Retina (tissue), 1 donor: Measurements from ENCODE around the gene MSMP.
A peak's percentile ranks its signal among the peaks of the same experiment; 100 is the strongest.

Experiments used
- DNase-seq: peaks from one replicate; pipeline ENCODE4 v3.0.0-alpha.2; 2016

MSMP gene

DNA sequence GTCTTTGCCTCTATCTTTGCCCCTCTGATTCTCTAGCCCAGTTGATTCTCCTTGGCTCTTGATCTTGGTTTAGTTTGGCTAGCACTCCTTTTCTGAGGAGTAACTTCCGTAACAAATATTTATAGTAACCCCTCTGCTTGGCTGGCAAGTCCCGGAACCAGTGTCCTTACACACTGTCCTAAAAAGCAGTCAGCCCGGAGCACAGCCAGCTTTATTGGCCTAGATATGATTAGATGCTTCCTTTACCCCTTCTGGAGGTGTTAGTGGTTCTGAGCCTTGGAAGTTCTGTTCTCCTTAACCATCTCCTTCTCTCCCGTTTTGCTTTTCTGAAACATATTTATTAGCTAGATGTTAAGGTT, 17.0 kb upstream of the MSMP start:
- DNase-seq, result no peak

- no peak for DNase-seq
These were observed 15.7 kb upstream of the MSMP start for GRCh38 chr9:35769763-35770162.

DNA sequence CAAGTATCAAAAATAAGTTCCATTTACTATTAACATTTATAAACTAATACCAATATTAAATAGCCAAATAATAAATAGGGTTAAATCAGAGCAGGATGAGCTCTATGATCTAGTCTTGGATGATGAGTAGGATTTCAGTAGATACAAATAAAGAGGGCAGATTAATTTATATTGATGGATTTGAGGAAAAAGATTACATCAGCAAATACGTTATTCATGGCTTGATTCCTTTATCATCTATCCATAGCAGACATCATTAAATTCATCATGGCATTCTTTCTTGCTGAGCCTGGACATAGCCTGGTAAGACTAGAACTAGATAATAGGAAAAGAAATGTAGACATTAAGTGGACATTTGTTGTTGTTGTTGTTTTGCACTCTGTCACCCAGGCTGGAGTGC, 13.4 kb upstream of the MSMP start:
- no peak for DNase-seq

- DNase-seq, result no peak
These were observed 12.9 kb upstream of the MSMP start for GRCh38 chr9:35766997-35767396.

DNA sequence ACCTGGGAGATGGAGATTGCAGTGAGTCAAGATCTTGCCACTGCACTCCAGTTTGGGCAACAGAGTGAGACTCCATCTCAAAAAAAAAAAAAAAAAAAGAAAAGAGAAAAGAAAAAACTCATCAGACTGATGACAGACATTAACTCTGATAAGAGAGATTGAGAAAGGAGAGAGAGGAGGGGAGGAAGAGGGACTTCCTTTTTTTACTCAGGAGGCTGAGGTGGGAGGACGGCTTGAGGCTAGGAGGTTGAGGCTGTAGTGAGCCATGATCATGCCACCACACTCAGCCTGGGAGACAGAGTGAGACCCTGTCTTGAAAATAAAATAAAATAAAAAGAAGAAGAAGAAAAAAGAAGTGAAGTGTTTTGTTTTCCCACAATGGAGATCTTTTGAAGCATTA, 9.7 kb upstream of the MSMP start:
- DNase-seq, result no peak

DNA sequence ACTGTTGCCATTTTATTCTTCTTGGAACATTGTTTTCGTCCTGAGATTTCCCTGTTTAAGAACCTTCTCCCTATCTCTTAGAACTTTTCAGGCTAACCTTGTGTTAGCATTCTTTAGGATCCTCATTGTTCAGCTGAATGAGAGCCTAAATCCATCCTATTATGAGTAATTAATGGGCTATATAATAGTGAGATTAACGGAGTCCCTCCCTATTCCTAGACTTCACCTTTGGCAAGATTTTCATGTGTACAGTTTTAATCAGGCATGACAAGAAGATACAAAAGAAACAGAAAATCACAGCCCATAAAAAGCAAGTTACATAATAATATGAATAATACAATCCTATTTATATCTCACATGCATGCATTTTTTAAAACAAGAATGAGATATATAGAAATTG, 9.1 kb upstream of the MSMP start:
- no peak for DNase-seq

DNA sequence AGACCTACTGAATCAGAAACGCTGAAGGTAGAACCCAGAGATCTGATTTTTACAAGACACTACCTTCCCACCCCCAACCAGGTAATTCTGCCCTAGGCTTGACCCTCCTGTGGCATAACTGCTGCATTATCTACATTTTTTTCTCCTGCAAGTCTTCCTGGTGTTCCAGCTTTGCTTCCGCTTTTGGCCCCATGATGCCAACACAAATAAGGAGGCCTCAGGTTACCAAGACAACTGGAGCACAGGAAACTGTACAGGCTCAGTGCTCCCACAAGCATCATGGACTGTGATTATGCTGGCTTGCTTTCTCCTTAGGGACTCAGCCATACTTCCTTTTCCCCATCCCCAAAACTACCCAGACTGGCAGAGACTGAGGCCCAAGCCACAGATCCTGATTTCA, 6.6 kb upstream of the MSMP start:
- DNase-seq, result no peak

GRCh38 chr9:35759795-35760194, 5.7 kb upstream of the MSMP start:
- no peak for DNase-seq

- DNase-seq, result no peak
These were observed 4.5 kb upstream of the MSMP start for GRCh38 chr9:35758475-35759050.

DNA sequence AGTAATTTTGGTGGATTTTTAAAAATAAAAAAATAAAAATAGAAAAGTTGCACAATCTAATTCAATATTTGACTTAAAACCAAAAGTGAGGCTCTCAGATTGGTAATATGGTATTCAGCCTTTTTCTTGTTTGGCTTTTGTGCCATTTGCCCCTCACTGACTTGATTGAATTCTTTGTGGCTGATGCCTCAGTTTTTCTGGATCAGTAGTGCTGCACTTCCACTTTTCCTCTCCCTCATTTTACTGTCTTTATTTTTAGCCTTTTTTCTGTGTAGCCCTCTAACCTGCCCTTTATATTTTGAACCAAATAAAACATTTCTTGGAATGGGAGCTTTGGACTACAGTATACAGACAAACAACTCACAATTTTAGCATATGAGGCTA, 3.8 kb upstream of the MSMP start:
- DNase-seq, result no peak

DNA sequence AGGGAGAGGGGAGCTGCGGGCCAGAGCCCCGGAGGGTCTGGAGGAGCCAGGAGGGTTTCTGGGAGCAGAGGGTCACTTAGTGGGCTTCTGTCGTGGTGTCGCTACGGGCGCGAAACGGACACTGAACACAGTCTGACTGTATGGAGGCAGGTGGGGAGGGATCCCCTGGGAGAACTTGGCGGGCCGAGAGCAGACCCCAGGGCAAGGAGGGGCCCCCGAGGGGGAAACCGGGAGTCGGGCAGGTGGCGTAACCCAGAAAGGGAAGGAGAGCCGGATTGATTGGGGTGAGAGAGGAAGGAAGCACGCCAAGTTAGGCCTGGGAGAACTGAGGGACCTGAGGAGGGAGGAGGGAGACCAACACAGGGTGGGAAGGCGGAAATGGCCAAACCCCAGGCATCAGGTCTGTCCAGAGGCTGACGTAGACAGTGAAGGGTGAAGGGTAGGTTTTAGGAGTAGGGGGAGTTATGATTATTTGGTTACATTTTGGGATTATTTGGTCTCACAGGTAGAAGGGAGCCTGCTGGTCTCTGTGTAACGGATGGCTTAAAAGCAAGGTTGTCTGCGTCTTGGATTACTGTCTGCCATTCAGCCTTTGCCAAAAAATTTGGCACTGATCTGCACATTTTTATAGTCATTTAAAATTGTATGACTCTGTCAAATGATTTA, 3.3 kb upstream of the MSMP start:
- DNase-seq, result peak; percentile 82

GRCh38 chr9:35756275-35757225, 2.5 kb upstream of the MSMP start:
- peak; percentile 84 for DNase-seq

DNA sequence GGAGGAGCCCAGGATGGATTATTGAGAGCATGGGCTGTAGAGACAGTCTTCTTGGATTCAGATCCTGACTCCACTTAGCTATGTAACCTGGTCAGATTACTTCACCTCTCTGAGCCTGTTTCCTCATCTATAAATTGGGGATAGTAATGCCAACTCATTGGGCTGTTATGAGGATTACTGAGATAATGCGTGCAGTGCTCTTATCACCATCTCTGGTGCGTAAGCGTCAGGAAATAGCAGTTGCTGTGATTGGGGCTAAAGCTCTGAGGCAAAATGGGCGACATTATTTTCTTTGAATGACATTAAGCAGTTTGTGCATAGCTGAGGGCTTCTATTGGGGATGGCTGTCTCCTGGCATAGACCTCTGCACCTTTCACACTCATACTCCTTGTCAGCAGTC, 995 bp upstream of the MSMP start:
- DNase-seq, result no peak

GRCh38 chr9:35753466-35753865, 610 bp downstream of the MSMP start:
- DNase-seq, result no peak

DNA sequence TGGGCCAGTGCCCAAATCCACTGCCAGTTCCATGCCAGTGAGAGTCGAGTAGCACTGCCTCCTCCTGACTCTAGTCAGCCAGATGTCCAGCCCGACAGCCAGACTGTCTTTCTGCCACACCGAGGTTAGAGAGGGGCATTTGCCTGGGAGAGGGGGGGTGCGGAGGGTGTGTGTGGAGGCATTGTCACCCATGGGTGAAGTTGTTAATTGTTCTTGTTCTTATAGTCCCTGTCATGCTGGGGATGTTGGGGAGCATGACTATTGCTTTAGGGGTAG, 3.9 kb downstream of the MSMP start:
- DNase-seq, result no peak

DNA sequence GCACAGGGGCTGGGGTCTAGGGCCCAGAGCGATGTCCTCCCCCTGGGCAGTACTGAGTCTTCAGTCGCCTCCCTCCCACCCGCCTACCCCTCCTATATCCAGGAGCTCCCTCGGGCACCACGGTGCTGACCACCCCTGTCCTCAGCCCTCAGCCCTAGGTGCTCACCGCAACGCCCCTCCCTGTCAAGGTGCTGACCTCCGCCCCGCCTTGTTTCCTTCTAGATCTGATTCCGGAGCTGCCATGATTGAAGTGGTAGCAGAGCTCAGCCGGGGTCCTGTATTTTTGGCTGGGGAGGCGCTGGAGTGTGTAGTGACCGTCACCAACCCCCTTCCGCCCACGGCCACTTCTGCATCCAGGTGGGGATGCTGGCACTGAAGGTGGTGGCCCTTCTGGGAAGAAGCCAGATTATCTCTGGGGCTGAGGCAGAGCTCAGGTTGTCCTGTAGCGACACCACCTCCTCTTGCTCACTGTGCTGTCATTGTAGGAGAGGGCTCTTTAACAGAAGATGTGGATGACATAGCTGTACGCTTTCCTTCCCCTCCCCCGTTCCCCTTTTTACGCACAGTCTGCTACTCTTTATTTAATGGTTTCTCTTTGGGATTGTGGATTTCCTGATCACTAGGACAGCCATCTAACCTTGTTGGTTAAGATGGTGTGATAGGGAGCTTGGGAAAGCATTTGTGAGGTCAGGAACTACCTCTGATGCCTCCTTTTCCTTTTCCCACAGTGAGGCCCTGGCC, 4.4 kb downstream of the MSMP start:
- DNase-seq, result no peak

DNA sequence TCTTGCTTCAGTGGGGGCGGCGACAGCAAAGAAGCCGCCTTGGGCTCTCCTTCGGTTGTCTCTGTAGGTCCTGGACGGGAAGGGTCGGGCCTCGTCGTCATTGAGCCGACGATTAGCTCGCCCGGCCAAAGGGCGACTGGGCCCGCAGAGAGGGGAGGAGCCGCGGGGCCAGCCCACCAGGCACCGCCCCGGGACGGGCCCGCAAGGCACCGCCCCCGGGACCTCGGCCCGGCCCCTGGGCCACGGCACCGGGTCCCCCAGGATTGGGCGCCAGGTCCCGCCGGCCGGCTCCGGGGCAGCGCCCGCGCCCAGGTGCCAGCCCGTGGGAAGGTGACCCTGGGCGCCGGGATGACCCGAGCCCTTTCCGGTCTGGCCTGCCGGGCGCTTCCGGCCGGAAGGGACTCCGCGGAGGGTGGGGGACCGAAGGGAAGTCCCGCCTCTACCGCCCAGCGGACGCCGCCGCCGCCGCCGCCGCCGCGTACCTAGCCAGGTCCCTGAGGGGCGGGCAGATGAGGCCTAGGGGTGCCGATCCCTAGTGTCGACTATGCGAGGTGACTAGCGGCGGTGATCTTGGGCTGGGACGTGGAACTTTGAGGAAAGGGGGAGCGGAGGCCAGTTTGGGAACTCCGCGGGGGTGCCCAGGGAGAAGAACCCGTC, 5.1 kb downstream of the MSMP start, which contains the start of the genes GBA2 and RGP1:
Gene GBA2, minus strand, starts transcription at position 371 of the 657 bp plus-strand sequence. CDS start 524 bp downstream, outside the sequence.
Gene RGP1, plus strand, starts transcription at position 430 of the 657 bp plus-strand sequence. CDS start 469 bp downstream, outside the sequence.
- peak; percentile 86 for DNase-seq

DNA sequence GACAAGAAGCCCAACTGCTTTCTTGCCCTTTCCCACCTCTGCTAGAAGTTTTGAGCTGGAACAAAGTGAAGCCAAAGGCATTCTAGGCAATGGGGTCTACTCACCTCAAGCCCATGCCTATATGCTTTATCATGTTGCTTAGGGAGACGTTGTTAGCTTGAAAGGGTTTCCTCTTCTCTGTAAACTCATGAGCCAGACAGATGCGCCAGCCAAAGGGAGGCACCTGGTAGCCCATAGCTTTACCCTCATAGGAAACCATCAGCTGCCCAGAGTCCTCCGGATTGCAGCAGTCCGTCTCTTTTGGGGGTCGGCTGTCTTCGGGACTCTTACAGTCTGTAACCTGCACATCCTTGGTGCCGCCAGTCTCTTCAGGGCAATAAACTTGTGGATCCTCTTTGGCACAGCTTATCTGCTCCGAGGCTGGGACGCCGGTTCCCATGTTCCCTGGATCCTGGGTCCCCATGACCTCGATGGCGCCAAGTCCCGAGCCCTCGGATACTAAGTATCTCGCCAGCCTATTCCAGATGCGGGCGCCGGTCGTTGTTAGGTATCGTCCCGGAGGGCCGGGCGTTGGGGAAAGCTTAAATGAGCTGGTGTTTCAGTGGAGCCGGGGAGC, 5.7 kb downstream of the MSMP start:
- peak; percentile 42 for DNase-seq

DNA sequence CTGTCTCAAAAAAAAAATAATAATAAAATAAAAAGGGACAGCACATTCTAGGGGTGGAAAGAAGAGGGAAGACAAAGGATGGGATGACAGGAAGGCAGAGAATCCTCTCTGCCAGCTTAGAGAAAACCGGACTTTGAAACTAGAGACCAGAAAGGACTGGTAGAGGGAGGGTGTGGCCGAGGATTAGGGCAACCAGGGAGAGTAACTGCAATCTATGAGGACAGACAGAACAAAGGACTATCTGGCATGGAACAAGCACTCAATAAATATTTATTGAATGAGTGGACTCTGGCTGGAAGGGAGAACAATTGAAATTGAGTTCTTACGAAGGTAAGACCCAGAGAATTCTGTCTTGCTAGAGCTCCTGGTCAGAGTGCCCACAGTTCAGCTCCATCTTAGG, 7.5 kb downstream of the MSMP start:
- DNase-seq, result no peak

- DNase-seq, result no peak
These were observed 8.5 kb downstream of the MSMP start for GRCh38 chr9:35745569-35745968.

- no peak for DNase-seq
These were observed 10.1 kb downstream of the MSMP start for GRCh38 chr9:35743880-35744518.

DNA sequence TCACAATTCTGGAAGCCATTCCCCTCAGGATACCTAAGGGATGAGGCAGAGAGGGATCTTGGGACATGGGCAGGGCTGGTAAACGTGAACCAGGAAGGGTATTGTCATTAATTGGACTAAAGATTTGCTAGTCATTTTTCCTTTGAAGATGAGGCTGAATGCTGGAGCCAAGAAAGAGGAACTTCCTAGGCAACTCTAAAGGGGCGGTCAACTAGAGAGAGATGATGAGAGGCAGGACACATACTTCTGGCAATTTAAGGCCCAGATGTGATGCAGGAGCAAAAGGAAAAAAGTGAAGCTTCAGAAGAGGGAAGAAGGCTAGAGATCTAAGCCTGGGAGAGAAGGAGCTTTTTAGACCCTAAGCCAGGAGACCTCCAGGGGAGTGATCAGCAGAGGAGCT, 10.6 kb downstream of the MSMP start:
- DNase-seq, result no peak
